CD4-positive, alpha-beta T cell treated with Interleukin-17A for 4 hours (primary cell): ENCODE measurements around the gene MS4A4E.
"Not testable (repeated sequence)": the region's sequence is repeated elsewhere in the genome, so short reads cannot be mapped to it uniquely, and the experiment has no call there.

Source experiments
- DNase-seq: peaks from one replicate; pipeline ENCODE4 v3.0.0-alpha.2; 2020; ENCODE audit warnings: mixed read lengths

Gene MS4A4E

GRCh38 chr11:60221181-60221580 lies 21.8 kb downstream of the MS4A4E start:
- DNase-seq: no peak

GRCh38 chr11:60214386-60214785 lies 28.6 kb downstream of the MS4A4E start:
- no peak for DNase-seq

- DNase-seq: no peak
Measured at GRCh38 chr11:60211206-60211605, 31.7 kb downstream of the MS4A4E start.

GRCh38 chr11:60209977-60210376 lies 33.0 kb downstream of the MS4A4E start:
- no peak for DNase-seq

- no peak for DNase-seq
Measured at GRCh38 chr11:60208951-60209350, 34.0 kb downstream of the MS4A4E start.

GRCh38 chr11:60208146-60208895 lies 34.6 kb downstream of the MS4A4E start:
- DNase-seq: no peak

GRCh38 chr11:60206616-60207015 lies 36.3 kb downstream of the MS4A4E start:
- DNase-seq: no peak

- DNase-seq: no peak
Measured at GRCh38 chr11:60204922-60205321, 38.0 kb downstream of the MS4A4E start.

GRCh38 chr11:60201334-60201733 lies 41.6 kb downstream of the MS4A4E start:
- DNase-seq: not testable (repeated sequence)

- DNase-seq: no peak
Measured at GRCh38 chr11:60197442-60197841, 45.5 kb downstream of the MS4A4E start.

- no peak for DNase-seq
Measured at GRCh38 chr11:60195923-60196368, 47.0 kb downstream of the MS4A4E start.

GRCh38 chr11:60194511-60194910 lies 48.4 kb downstream of the MS4A4E start:
- DNase-seq: no peak

GRCh38 chr11:60193687-60194433 lies 49.1 kb downstream of the MS4A4E start:
- DNase-seq: peak; percentile 54

- DNase-seq: not testable (repeated sequence)
Measured at GRCh38 chr11:60192564-60192963, 50.4 kb downstream of the MS4A4E start.

GRCh38 chr11:60188481-60188880 lies 54.5 kb downstream of the MS4A4E start:
- DNase-seq: not testable (repeated sequence)

- DNase-seq: not testable (repeated sequence)
Measured at GRCh38 chr11:60186128-60186527, 56.8 kb downstream of the MS4A4E start.

GRCh38 chr11:60185512-60185827 lies 57.5 kb downstream of the MS4A4E start:
- not testable (repeated sequence) for DNase-seq

GRCh38 chr11:60184824-60185511 lies 58.0 kb downstream of the MS4A4E start:
- DNase-seq: no peak

- no peak for DNase-seq
Measured at GRCh38 chr11:60183591-60184205, 59.2 kb downstream of the MS4A4E start.

- no peak for DNase-seq
Measured at GRCh38 chr11:60182541-60183330, 60.2 kb downstream of the MS4A4E start, which contains the start of gene MS4A6A. MS4A6A (minus strand) TSS chr11:60183083; CDS start chr11:60181727, 1,356 bp downstream.

GRCh38 chr11:60175860-60176275 lies 67.1 kb downstream of the MS4A4E start:
- DNase-seq: no peak

GRCh38 chr11:60172011-60172410 lies 70.9 kb downstream of the MS4A4E start:
- no peak for DNase-seq
